Lower leg skin (tissue), 4 donors: ENCODE results near the gene MNT. TPM values are rescaled to one million over a fixed set of nuclear protein-coding genes. Genes with fewer than 3 reads are reported as not detected.
A peak's percentile ranks its signal among the peaks of the same experiment; 100 is the strongest.

Experiments
- DNase-seq, 2 donors: peaks; one replicate each; pipeline ENCODE4 v3.0.0-alpha.2; 2019; ENCODE audit warnings: low spot score in 2 of 2
- H3K4me3 ChIP-seq: fragments of 200-600 bp; sonication (generic); 2 replicates; pipeline ENCODE4 v1.5.1; 2017; ENCODE audit warnings: mild to moderate bottlenecking, low read depth; ENCODE audit not compliant: poor library complexity, severe bottlenecking
- CTCF ChIP-seq, 3 donors: fragments of 450-650 bp; IDR thresholded peaks; one replicate each; pipeline ENCODE4 v1.5.1; 2016; ENCODE audit warnings: antibody characterized with exemption in 3 of 3, mild to moderate bottlenecking in 3 of 3, moderate library complexity in 2 of 3
- POLR2A ChIP-seq, 2 donors: fragments of 450-650 bp; IDR thresholded peaks; one replicate each; pipeline ENCODE4 v1.6.1; 2016 to 2017; ENCODE audit warnings: antibody characterized with exemption in 2 of 2, mild to moderate bottlenecking in 1 of 2, moderate library complexity in 1 of 2
- WGBS, 2 donors: methylation state at CpG; one replicate each; pipeline ENCODE4 v1.1.5; 2018; 5-methylcytosine and 5-hydroxymethylcytosine counted together
- intact Hi-C: fragments of 100-400 bp; cut with DNase I; formaldehyde crosslinking; loops from one replicate; pipeline ENCODE4 v1.15.0; 2023; ENCODE audit warnings: low total_unique reads
- total RNA-seq, 4 donors: library from RNA; depleted of rRNA; stranded (reverse); fragments of >200 nt; gene quantifications; one replicate each; pipeline ENCODE4 v1.1.0, GENCODE V29; 2016

MNT gene
- total RNA-seq, 4 donors from 2014 or later = 10.3 to 28.6 (median 15.4) TPM

GRCh38 chr17:2406271-2406902, 5.5 kb upstream of the MNT start:
- DNase-seq = peak in 1 of 2 donors; percentile 89
- TF ChIP-seq CTCF (IDR thresholded peaks at IDR 0.05) (no peak), POLR2A (IDR thresholded peaks at IDR 0.05) (no peak)
- 41 to 44% methylated on average over 8 of the region's 8 CpGs for WGBS, 2 donors
- H3K4me3 ChIP-seq = no peak overlapping the region
- intact Hi-C loops = no loop called here

- WGBS, 2 donors = 66 to 69% methylated on average over 14 of the region's 14 CpGs
- H3K4me3 ChIP-seq = no peak overlapping the region
- TF ChIP-seq CTCF (IDR thresholded peaks at IDR 0.05) (no peak), POLR2A (IDR thresholded peaks at IDR 0.05) (no peak)
- DNase-seq = peak; percentile 58 to 88
- intact Hi-C loops = no loop called here
These were observed 4.5 kb upstream of the MNT start for GRCh38 chr17:2405247-2405926.

- no peak for TF ChIP-seq POLR2A (IDR thresholded peaks at IDR 0.05)
- TF ChIP-seq CTCF (IDR thresholded peaks at IDR 0.05) = no peak
- no peak overlapping the region for H3K4me3 ChIP-seq
- no peak for DNase-seq
- intact Hi-C loops = no loop called here
- 96 to 99% methylated on average over 4 of the region's 4 CpGs for WGBS, 2 donors
These were observed 2.2 kb upstream of the MNT start for GRCh38 chr17:2403044-2403443.

- WGBS, 2 donors = 16 to 25% methylated on average over 15 of the region's 15 CpGs
- TF ChIP-seq POLR2A (IDR thresholded peaks at IDR 0.05) (no peak), CTCF (IDR thresholded peaks at IDR 0.05) (no peak)
- H3K4me3 ChIP-seq = no peak overlapping the region
- DNase-seq = peak in 1 of 2 donors; percentile 87
- intact Hi-C loops = no loop called here
These were observed 1.7 kb upstream of the MNT start for GRCh38 chr17:2402544-2402943.

GRCh38 chr17:2401426-2402221, 764 bp upstream of the MNT start:
- peak overlapping the region; percentile 13 for H3K4me3 ChIP-seq
- intact Hi-C loops = no loop called here
- DNase-seq = peak; percentile 100
- TF ChIP-seq POLR2A (IDR thresholded peaks at IDR 0.05) (no peak), CTCF (IDR thresholded peaks at IDR 0.05) (no peak)
- WGBS, 2 donors = 0 to 1% methylated on average over 39 to 59 of the region's 72 CpGs
